SK-N-DZ (cell line): ENCODE measurements around the gene MTX2.
"Not testable (repeated sequence)": the region's sequence is repeated elsewhere in the genome, so short reads cannot be mapped to it uniquely, and the experiment has no call there.

ENCODE experiments used
- DNase-seq: peaks from one replicate; pipeline ENCODE4 v3.0.0-alpha.2; 2015; ENCODE audit warnings: low spot score

MTX2 gene

GRCh38 chr2:176285321-176285720 is 16.1 kb downstream of the MTX2 start:
- no peak for DNase-seq

- no peak for DNase-seq
Measured at GRCh38 chr2:176291335-176291734, 22.1 kb downstream of the MTX2 start.

- DNase-seq, result no peak
Measured at GRCh38 chr2:176291809-176292283, 22.6 kb downstream of the MTX2 start.

GRCh38 chr2:176292608-176293007 is 23.4 kb downstream of the MTX2 start:
- DNase-seq, result no peak

GRCh38 chr2:176293334-176293733 is 24.1 kb downstream of the MTX2 start:
- no peak for DNase-seq

GRCh38 chr2:176297067-176297466 is 27.8 kb downstream of the MTX2 start:
- DNase-seq, result peak; percentile 95

GRCh38 chr2:176297737-176298136 is 28.5 kb downstream of the MTX2 start:
- DNase-seq, result no peak

GRCh38 chr2:176306020-176306419 is 36.8 kb downstream of the MTX2 start:
- not testable (repeated sequence) for DNase-seq

GRCh38 chr2:176317199-176317598 is 48.0 kb downstream of the MTX2 start:
- DNase-seq, result no peak

- peak; percentile 18 for DNase-seq
Measured at GRCh38 chr2:176317623-176318065, 48.4 kb downstream of the MTX2 start.

- DNase-seq, result no peak
Measured at GRCh38 chr2:176321916-176322315, 52.7 kb downstream of the MTX2 start.

GRCh38 chr2:176324862-176325261 is 55.6 kb downstream of the MTX2 start:
- no peak for DNase-seq

GRCh38 chr2:176325732-176326131 is 56.5 kb downstream of the MTX2 start:
- DNase-seq, result no peak

GRCh38 chr2:176328149-176328548 is 58.9 kb downstream of the MTX2 start:
- no peak for DNase-seq

GRCh38 chr2:176330612-176331011 is 61.4 kb downstream of the MTX2 start:
- DNase-seq, result no peak

- no peak for DNase-seq
Measured at GRCh38 chr2:176331646-176332045, 62.4 kb downstream of the MTX2 start.

GRCh38 chr2:176334729-176335128 is 65.5 kb downstream of the MTX2 start:
- no peak for DNase-seq

- no peak for DNase-seq
Measured at GRCh38 chr2:176338395-176338794, 69.2 kb downstream of the MTX2 start.

GRCh38 chr2:176339208-176339607 is 70.0 kb downstream of the MTX2 start:
- no peak for DNase-seq

- DNase-seq, result no peak
Measured at GRCh38 chr2:176356251-176356650, 87.0 kb downstream of the MTX2 start.

- DNase-seq, result no peak
Measured at GRCh38 chr2:176364273-176364977, 95.2 kb downstream of the MTX2 start.

GRCh38 chr2:176368349-176368748 is 99.1 kb downstream of the MTX2 start:
- DNase-seq, result no peak

- peak; percentile 29 for DNase-seq
Measured at GRCh38 chr2:176370467-176371171, 101.4 kb downstream of the MTX2 start.
